Inflammatory macrophage (primary cell): Measurements from ENCODE around the gene ME1.
A peak's percentile ranks its signal among the peaks of the same experiment; 100 is the strongest.
"Not testable (repeated sequence)": the region's sequence is repeated elsewhere in the genome, so short reads cannot be mapped to it uniquely, and the experiment has no call there.

Experiments used
- DNase-seq, 2 donors: peaks; one replicate each; pipeline ENCODE4 v3.0.0-alpha.2; 2020 to 2022
- total RNA-seq, 18 experiments: gene quantifications; one replicate each; lab custom pipeline; 2026; ENCODE audit warnings: mixed read lengths in 6 of 18, inconsistent platforms in 2 of 18; lab: John Stamatoyannopoulos, UW

Gene ME1
- total RNA-seq, result 15.4 to 62.3 (median 29.5) reads per million in 18 experiments

- DNase-seq, result peak; percentile 85 to 93
These were observed at the start of gene ME1 for GRCh38 chr6:83430611-83431544. ME1 (minus strand) TSS chr6:83431051; CDS start chr6:83430954, 97 bp downstream.

- no peak for DNase-seq
These were observed 49.6 kb upstream of the ME1 start for GRCh38 chr6:83480470-83480869.

DNA sequence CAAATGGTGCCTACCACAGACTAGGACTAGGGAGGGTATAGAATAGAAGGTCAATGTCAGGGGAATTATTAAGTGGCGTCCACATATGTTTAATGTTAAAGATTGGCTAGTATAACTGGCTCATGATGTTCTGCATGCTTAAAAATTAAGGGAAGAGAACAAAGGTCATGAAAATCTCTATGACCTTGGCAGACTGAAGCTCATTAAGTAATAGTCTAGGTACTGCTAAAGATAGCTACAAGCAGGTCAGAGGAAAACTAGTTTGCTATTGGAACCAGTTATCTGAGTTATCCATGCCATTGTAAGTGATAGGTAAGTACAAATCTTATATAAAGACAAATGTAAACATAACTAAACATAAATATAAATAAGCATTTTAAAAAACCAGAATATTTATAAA, 48.5 kb upstream of the ME1 start:
- no peak for DNase-seq

- no peak for DNase-seq
These were observed 46.1 kb upstream of the ME1 start for GRCh38 chr6:83476971-83477370.

- DNase-seq, result no peak
These were observed 43.5 kb upstream of the ME1 start for GRCh38 chr6:83474309-83474708.

- DNase-seq, result no peak
These were observed 41.9 kb upstream of the ME1 start for GRCh38 chr6:83472767-83473166.

- no peak for DNase-seq
These were observed 39.7 kb upstream of the ME1 start for GRCh38 chr6:83470587-83470986.

DNA sequence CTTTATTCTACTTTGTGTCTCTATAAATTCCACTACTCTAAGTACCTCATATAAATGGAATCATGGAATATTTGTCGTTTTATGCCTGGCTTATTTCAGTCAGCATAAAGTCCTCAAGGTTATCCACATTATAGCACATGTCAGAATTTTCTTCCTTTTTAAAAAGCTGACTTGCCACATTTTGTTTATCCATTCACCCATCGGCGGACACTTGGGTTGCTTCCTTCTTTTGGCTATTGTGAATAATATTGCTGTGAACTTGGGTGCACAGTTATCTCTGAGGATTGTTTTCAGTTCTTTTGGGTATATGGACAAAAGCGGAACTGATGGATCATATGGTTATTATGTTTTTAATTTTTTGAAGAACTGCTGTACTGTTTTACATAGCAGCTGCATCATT, 39.1 kb upstream of the ME1 start:
- DNase-seq, result peak in 1 of 2 donors; percentile 21

- peak; percentile 98 to 99 for DNase-seq
These were observed 36.8 kb upstream of the ME1 start for GRCh38 chr6:83467620-83468036.

DNA sequence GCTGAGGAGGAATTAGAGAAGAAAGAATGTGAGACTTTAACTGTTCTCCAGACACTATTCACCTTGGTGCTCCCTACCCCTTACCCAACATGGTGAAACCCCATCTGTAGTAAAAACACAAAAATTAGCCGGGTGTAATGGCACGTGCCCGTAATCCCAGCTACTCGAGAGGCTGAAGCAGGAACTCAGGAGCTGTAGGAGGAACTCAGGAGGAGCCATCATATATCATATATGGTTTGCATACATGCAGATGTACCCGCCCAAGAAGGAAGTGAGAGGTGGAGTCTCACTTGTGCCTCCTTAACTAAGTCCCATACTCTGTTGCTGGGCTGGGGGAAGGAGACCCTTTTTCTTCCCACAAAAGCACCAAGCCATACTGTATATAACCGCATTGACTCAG, 35.5 kb upstream of the ME1 start:
- DNase-seq, result peak in 1 of 2 donors; percentile 26

DNA sequence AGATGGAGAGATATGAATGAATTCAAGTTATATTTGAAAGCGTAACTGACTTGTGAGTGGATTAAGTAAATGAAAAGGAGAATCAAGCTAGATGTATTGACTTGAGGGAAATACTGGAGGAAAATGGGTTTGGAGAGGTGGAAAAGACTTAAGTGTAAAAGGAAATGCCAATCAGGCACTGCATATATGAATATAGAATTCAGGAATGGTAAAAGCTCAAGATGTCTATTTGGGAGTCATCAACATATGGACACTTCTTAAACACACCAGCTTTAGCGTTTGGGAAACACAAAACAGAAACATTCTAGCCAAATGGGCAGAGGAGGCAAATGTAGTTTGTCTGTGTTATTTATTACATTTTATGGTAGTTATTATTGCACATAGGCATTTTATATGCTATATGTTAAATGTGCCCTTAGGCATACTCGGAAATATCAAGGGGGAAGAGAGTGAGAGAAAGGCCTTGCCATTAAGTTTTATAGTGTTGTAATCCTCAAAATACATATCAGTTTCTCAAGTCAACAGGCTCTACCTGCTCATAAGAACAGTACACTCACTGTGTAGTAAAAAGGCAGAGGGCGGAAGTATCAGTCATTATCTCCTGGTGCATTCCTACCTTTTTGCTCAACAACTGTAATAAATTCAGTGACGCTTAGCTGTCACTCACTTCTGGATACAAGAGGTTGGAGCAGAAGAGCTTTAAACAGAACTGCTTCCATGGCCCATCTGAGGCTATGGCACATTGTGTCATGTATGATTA, 33.7 kb upstream of the ME1 start:
- DNase-seq, result no peak

- peak; percentile 77 to 89 for DNase-seq
These were observed 33.0 kb upstream of the ME1 start for GRCh38 chr6:83463886-83464285.

DNA sequence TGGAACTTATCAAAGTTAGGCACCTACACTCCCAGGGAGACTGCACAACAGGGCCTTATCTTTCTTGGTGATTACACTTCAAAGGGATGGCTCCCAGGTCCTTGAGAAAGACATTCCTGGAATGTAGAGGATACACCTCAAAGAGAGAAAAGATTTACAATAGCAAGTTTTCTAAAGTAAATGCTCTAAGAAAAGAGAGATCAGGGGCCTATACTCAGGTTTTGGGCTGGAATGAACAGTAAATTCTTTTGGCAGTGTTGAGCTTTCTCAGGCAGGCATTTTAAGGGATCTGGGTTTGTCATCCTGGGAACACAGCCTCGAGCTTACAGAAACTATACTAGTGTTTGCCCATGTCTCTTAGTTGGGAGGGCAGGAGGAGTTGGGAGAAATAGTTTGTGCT, 31.7 kb upstream of the ME1 start:
- DNase-seq, result no peak

DNA sequence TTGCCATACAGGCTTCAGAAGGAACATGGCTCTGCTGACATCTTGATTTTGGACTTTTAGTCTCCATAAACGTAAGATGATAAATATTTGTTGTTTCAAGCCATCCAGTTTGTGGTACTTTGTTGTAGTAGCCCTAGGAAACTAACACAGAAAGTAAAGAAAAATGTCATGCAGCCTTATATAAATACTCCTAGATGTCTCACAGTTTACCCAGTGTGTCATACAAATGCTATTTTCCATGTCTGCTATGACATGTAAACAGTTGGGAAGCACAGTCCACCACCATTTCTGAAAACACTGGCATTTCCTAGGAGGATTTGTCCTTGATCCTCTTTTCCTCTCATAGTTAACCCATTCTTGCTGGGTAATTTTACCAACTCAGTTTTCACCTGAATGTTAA, 30.6 kb upstream of the ME1 start:
- no peak for DNase-seq

DNA sequence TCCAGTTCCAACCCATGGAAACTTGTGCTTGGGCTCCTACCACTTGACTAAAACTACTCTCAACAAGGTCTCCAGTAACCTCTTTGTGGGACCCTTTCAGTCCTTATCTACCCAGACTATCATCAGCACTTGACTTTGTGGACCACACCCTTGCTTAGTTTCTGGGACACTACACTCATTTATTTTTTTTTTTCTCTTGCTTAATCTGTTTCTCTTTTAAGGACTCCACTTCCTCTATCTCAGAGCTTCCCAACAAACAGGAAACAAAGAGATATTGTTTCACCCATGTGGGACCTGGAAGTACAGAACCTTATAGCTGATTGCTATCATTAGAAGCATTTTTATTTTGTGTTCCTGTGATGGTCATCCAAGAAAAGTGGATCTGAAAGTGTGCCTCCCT, 28.8 kb upstream of the ME1 start:
- DNase-seq, result peak; percentile 27 to 70

GRCh38 chr6:83450015-83450414, 19.2 kb upstream of the ME1 start:
- not testable (repeated sequence) for DNase-seq

DNA sequence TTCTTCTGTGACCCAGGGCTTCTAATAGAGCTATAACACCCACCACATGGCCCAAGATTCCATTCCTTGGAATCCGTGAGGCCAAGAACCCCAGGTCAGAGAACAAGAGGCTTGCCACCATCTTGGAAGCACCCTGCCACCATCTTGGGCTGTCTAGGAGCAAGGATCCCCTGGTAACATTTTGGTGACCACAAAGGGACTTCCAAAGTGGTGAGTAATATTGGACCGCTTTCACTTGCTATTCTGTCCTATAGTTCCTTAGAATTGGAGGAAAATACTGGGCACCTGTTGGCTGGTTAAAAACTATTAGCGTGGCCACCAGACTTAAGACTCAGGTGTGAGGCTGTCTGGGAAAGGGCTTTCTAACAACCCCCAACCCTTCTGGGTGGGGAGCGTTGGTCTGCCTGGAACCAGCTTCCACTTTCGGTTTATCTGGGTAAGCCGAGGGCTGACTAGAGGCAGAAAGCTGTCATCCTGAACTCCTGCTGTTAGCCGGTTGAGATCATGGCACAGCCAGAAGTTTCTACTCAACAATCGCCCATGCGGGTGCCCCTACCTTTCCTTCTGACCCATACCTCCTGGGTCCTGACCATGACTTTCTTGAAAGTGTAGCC, 13.3 kb upstream of the ME1 start:
- not testable (repeated sequence) for DNase-seq

GRCh38 chr6:83443516-83443915, 12.7 kb upstream of the ME1 start:
- DNase-seq, result no peak

DNA sequence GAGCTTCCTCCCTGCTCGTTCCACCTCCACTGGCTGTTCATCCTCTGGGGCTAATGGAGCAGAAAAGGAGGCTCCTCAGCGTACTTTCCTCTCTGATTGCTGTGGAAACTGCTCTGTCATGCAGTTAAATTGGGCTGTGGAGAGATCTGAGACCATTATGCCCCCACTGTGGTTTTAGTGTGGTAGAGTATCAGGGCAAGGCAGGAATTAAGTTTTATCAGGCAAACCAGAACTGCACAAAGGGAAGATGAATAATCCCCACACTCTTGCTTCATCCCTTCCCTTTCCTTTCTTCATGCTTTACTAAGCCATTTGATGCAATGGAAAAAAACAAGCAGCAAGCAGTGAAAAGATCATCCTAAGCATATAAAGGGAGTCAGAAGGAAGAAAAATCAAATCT, 11.9 kb upstream of the ME1 start:
- DNase-seq, result peak; percentile 55 to 59

DNA sequence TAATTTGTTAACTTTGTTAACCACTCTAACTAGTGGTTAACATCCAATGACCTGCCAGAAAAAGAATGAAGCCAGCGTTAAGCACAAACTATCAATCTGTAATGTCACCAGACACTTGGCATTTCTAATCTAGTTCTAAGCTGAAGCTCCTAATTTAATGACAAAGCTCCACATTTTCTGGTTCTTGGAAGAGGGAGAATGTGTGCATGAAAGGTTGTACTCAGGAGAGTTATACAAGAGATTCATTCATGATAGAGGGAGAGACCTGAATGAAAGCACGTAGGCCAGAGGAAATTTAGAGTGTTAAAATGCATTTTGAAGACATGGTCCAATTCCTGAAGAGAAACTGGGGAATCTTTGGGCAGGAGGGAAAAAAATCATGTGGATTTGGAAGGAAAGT, 8.3 kb upstream of the ME1 start:
- DNase-seq, result no peak

- DNase-seq, result no peak
These were observed 5.8 kb upstream of the ME1 start for GRCh38 chr6:83436674-83437073.

- DNase-seq, result peak in 1 of 2 donors; percentile 67
These were observed 2.3 kb upstream of the ME1 start for GRCh38 chr6:83433177-83433576.

- DNase-seq, result no peak
These were observed 1.8 kb upstream of the ME1 start for GRCh38 chr6:83432636-83433035.
